GM18526 (cell line): ENCODE data around the gene PHACTR1.

Experiments used
- POLR2A ChIP-seq: IDR thresholded peaks from 3 replicates; pipeline ENCODE4 v1.6.1; 2011; ENCODE audit not compliant: insufficient read length; ENCODE audit errors: extremely low read depth

PHACTR1 gene

DNA sequence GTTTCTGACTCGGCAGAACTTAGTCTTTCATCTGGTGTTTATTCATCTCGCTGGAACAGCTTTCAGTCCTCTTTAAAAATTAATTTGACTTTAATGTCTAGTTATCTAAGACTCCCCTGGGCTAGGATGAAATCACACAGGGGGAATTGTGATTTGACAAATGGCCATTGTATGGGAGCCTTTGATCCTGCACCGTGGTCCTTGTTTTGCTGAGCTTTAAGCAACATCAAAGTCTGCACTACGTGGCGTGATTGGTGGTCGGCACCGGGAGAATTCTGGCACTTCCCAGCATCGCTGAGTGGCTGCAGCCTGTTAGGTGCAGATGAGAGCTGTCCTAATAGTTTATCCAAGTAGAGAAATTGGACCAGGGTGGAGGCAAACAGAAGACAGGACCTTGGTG lies 464.8 kb downstream of the PHACTR1 start:
- no peak for TF ChIP-seq POLR2A

GRCh38 chr6:13183415-13184088 lies 467.0 kb downstream of the PHACTR1 start:
- no peak for TF ChIP-seq POLR2A

DNA sequence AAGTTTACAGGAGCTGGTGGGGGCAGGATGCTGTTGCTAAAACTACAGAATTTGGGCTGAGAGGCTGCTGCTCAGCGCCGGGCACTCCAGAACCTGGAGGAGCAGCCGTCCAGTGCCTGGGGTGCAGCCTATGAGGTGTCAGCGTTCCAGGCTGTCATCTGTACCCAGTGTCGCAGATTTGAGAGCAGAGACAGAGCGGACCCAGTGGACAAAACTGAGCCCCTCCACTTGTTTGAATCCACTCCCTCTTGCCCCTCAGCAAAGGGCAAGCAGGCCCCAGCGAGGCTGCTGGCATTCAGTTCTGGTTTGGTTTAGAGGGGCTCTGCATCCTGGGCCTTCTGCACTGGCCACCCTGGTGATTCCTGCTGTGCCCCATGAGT lies 467.5 kb downstream of the PHACTR1 start:
- no peak for TF ChIP-seq POLR2A

- TF ChIP-seq POLR2A, result no peak
Observed at GRCh38 chr6:13184547-13184946, 468.0 kb downstream of the PHACTR1 start.

GRCh38 chr6:13186861-13187260 lies 470.3 kb downstream of the PHACTR1 start:
- TF ChIP-seq POLR2A, result no peak

DNA sequence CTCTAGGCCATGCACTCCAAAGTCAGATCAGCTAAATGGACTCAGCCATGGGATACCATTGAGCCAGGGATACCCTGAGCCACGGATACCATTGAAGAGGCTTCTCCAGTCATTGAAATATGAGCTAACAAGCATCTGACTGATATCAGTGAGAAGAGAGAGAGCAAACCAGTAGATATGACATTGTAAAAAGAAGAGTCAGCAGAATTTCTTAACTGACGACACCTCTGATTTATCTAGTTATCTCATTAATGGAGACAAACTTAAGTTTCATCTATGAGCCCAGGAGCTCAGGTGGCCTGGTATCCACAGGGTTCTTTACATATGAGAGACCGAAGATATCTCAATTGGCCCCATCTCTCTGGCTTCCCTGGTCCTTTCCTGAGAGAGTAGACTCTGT lies 471.1 kb downstream of the PHACTR1 start:
- no peak for TF ChIP-seq POLR2A

GRCh38 chr6:13188306-13188705 lies 471.7 kb downstream of the PHACTR1 start:
- no peak for TF ChIP-seq POLR2A

GRCh38 chr6:13189710-13190109 lies 473.1 kb downstream of the PHACTR1 start:
- no peak for TF ChIP-seq POLR2A

GRCh38 chr6:13190376-13190775 lies 473.8 kb downstream of the PHACTR1 start:
- no peak for TF ChIP-seq POLR2A

DNA sequence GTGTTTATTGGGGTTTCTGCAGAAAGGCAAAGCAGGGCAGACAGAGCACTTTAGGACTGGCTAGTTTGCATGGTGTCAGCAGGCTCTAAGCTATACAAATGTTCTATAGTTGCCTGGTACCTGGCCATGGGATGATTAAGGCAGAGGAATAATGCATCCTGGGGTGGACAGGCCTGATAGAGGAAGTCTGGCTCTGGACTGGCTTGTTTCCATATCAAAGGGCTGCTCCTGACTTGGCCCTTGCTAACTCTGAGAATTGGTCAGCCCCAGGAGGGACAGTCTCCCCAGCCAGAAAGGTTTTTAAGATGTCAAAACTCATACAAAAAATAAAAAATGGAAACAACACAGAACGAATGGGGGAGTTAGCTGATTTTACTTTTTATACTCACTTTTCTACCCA lies 474.9 kb downstream of the PHACTR1 start:
- TF ChIP-seq POLR2A, result no peak

DNA sequence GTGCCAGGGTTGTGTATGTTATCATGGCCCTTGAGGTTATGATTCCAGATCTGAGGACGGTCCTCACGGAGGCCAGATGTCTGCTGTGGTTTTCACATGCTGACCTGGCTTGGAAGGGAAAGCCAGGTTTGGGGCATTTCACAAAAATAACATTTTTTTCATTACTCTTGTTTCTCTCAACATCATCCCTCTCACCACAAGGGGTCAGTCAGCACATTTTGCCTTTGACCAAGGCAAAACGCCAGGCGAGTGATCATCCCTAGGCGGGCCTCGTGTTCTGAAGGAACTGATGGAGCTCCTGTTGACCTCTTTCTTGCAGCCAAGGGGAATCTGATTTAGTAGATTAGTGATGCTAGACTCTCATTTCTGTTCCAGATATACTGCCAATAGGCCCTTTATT lies 478.3 kb downstream of the PHACTR1 start:
- no peak for TF ChIP-seq POLR2A

- TF ChIP-seq POLR2A, result no peak
Observed at GRCh38 chr6:13195803-13196202, 479.2 kb downstream of the PHACTR1 start.

DNA sequence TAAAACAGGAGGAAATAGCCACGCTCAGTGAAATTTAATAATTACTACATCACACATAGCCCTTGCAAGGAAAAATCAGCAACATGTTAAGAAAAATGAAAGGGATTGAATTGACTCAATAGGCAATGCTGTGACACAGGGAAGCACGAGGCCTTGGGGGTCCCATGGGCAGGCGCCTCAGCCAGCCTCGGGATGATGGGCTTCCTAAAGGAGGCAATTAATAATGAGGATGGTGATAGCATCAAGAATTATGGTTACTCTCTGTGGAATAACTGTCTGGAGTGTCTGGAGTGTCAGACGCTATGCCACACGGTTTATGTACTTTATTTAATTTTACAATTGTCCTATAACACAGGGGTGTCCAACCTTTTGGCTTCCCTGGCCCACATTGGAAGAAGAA lies 481.6 kb downstream of the PHACTR1 start:
- TF ChIP-seq POLR2A, result no peak

DNA sequence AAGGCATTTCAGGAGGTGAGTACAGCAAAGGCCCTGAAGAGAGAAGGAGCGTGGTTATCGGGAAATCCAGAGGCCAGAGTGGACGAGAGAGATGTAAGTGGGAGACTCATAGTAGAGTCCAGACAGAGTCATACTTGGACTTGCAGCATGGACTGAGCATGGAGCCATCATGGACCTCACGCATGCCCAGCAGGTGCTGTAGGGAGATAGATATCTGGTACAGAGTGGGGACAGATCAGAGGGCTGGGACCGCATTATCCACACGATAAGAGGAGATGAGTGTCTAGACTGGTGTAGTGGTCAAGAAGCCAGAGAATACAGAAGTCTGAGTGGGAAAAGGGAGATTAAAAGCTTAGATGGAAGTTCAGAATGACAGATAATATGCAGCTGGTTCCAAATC lies 484.8 kb downstream of the PHACTR1 start:
- no peak for TF ChIP-seq POLR2A

DNA sequence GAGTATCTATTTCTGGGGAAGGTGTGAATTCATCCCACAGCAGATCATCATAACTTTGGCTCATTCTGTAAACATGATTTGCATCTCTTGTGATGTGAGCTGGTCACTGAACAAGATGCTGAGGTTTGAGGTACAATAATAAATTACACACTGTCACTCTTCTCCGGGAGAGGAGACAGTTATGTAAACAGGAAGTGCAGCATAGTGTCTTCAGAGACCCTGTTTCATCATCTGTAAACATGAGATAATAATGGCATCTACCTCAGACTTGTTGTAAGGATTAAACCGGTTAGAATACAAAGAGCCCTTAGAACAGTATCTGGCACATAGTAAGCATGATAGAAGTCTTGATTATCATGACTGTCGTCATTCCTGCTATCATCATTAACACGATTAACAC lies 486.6 kb downstream of the PHACTR1 start:
- no peak for TF ChIP-seq POLR2A

DNA sequence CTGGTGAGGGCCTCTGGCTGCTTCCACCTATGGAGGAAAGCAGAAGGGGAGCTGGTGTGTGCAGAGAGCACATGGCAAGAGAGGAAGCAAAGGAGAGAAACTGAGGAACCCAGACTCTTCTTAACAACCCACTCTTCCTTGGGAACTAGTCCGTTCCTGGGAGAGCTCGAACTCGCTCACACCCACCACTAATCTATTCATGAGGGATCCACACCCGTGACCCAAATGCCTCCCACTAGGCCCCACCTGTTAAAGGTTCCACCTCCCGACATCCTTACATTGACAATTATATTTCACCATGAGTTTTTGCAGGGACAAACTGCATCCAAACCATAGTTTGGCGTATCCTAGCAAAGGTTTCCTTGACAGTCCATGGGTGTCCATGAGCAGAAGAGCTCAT lies 488.5 kb downstream of the PHACTR1 start:
- no peak for TF ChIP-seq POLR2A

DNA sequence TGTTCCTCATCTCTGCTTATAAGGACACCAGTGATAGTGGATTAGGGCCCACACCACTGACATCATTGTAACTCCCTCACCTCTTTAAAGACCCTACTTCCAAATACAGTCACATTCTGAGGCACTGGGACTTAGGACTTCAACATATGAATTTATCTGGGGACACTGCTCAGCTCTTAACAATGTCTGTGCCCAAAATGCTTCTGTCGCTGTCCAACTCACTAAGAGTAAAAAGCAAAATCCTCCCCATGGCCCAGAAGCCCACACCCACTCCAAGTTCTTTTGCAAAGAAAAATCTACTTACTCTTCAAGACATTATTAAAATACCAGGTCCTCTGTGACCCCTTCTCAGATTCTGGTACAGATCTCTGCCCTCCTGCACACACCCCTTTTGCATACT lies 495.5 kb downstream of the PHACTR1 start:
- TF ChIP-seq POLR2A, result no peak

- TF ChIP-seq POLR2A, result no peak
Observed at GRCh38 chr6:13212538-13212937, 496.0 kb downstream of the PHACTR1 start.

- no peak for TF ChIP-seq POLR2A
Observed at GRCh38 chr6:13215390-13215789, 498.8 kb downstream of the PHACTR1 start.
